NCI-H446 treated with DMSO at 0.1 percent for 48 hours (cell line): Measurements from ENCODE around the gene RNF13.
"Not testable (repeated sequence)": the region's sequence is repeated elsewhere in the genome, so short reads cannot be mapped to it uniquely, and the experiment has no call there.

ENCODE experiments used
- DNase-seq: peaks from one replicate; lab custom pipeline; 2025; lab: John Stamatoyannopoulos, UW

Gene RNF13

DNA sequence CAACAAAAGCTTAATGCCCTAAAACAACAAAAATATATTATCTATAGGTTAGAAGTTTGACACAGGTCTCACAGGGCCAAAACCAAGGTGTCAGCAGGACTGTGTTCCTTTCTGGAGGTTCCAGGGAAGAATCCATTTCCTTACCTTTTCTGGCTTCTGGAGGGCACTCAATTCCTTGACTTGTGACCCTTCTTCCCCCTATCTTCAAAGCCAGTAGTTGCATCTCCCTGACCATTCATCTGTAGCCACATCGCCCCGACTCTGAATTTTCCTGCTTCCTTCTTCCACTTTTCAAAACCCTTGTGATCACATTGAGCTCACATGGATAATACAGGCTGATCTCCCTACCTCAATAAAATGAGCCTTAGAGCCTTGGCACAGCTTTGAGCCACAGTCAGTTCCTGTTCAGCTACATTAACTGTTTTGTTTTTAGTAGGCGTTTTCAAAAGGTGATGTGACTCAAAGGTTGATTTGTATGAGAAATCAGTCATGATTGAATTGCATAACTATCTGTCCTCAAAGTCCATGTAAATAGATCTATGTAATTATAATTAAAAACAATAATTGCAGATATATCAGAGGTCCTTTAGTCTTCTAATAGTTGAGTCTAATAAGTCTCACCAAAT lies 145.3 kb downstream of the RNF13 start:
- no peak for DNase-seq

DNA sequence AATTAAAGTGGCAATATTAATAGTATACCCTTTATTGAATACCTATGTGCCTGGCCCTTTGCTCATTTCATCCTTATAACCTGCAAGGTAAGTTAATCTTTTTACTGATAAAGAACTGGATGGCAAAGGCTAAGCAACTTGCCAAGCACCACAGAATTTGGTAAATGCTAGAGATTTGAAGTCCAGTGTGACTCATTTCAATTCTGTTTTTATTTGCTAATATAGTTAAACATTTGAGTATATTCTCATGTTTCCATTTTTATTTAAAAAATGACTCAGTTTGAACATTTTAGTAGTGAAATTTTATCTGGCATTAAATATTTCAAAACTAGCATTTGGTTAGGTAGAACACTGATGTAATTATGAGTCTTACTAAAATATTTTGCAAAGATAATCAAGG lies 146.4 kb downstream of the RNF13 start:
- DNase-seq: no peak

DNA sequence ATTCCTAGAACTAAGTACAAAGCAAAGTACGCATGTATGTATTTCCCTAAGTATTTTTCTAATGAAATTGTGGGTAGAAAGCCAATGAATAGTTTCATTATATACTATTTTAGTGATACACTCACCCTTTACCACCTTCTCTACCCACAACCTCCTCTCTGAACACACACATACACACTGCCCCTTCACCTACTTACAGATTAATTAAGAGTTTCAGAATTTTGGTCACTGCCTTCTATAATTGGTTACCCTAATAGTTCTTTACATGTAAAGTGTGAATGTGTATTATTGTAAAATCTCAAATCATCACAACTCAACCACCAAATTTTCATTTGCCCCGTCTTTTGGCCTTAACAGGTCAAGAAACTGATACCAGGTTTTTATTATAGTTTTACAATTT lies 150.5 kb downstream of the RNF13 start:
- no peak for DNase-seq

DNA sequence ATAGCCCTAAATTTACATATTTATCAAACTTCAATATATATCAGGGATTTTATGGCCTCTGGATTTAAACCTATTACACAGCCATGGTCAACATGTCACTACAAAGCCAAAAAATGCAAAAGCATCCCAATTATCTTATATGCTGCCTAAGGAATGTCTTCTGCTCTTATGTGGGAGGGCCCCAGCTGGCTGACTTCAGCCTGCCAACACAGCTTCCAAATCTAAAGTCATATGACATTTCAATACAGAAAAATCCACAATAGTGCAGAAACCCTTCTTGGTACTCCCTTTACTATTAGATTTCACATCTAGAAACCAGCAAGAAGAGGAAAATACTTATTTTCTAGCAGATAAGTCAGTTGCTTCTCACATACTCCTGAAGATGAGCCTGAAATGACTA lies 151.3 kb downstream of the RNF13 start:
- no peak for DNase-seq

- DNase-seq: no peak
Measured at GRCh38 chr3:149965278-149965677, 152.3 kb downstream of the RNF13 start.

DNA sequence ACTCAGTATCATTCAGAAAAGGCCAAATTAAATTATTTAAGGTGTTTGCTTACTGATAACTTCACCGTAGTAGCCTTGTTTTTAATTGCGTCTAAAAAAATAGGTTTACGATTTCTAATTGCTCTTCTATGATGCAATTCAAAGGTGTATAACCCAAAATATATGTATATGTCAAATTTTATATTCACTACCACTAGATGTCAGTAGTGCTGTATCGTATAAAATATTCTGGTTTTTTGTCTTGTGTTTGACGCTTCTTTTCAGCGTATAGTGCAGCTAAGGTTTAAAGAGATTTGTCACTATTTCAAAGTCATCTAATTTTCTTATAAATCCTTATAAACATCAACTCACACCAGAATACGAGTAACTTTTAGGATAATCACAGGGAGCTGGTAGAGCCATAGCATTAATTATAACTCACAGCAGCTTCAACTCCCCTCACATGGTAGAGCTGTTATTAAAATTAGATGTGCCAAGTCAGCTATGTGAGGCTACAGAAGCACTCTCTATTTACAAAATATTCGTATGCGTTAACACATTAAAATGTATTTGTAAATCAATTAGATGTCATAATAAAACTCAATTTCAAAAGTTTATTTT lies 154.2 kb downstream of the RNF13 start:
- DNase-seq: peak; percentile 66

DNA sequence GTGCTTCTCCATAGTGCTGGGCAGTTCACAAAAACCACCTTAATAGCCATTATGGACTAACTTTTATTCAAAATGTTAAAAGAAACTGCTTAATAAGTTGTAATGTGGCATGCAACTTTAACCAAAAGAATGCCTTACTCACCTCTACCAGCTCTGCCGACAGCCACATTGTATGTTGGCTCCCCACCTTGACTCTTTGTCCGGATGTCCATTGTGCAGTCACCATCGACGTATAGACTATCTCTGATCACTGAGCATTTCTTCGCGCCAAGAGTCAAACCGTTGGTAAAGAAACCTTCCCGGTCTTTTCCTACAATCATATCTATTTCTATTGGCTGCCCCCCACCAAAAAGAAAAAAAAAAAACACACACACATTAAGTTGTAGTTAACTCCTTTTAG lies 155.2 kb downstream of the RNF13 start:
- DNase-seq: peak; percentile 31

GRCh38 chr3:149969110-149969939 lies 156.3 kb downstream of the RNF13 start:
- peak; percentile 87 for DNase-seq

GRCh38 chr3:149969940-149970715 lies 157.1 kb downstream of the RNF13 start:
- peak; percentile 70 for DNase-seq

DNA sequence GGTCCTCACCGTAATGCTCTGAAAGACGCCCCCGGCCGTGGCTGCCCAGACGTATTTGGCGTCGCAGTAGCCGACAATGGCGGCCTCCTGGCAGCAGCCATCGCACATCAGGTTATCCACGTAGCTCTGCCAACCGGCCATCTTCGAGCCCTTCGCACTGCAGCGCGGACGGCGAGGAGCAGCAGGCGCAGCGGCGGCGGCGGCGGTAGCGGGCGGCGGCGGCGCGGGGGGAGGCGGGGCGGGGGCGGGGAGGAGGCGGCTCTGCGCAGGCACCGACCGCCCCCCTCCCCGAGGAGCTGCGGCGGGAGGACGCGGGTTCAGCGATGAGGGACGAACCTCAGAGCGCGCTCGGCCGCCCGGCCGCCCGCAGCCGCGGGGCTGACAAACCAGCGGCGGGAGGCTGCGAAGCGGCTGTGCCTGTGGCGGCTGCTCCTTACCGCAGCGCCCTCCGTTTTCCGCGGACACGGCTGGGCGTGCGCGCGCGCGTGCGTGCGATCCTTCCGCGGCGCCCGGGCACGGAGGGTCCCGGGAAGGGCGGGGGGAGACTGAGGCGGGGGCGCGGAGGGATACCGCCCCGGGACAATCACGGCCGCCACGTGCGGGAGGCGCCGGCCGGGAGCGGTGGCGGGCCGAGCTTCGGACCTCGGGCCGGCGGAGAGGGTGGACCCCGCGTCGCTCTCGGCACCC lies 157.8 kb downstream of the RNF13 start, which contains the start of gene PFN2:
TSS of gene PFN2 (minus strand) at position 180 of the 687 bp plus-strand sequence. CDS start at position 141, 39 bp downstream.
- peak; percentile 86 for DNase-seq

- peak; percentile 86 for DNase-seq
Measured at GRCh38 chr3:149971403-149972075, 158.5 kb downstream of the RNF13 start.

- DNase-seq: no peak
Measured at GRCh38 chr3:149975919-149976318, 162.9 kb downstream of the RNF13 start.

DNA sequence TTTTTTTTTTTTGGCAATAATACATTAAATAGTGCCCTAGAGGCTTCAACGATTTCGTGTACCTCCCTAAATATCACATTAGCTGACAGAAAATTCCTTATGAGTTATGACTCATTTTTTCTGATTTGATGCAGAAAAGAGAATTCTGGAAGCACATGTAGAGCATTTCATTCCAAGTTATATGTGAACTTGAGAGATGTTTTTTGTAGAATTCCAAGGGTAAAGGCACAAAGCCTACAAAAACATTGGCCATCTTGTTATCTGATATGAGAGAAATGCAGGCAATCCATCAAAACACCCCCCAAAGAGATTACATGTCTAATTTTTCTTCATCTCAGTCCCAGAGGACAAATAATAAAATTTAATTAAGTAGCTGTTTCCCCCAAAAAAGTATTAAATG lies 164.4 kb downstream of the RNF13 start:
- DNase-seq: no peak

GRCh38 chr3:149981979-149982378 lies 169.0 kb downstream of the RNF13 start:
- DNase-seq: not testable (repeated sequence)

GRCh38 chr3:149983053-149983452 lies 170.0 kb downstream of the RNF13 start:
- DNase-seq: not testable (repeated sequence)

- DNase-seq: no peak
Measured at GRCh38 chr3:149983628-149984027, 170.6 kb downstream of the RNF13 start.

GRCh38 chr3:149989307-149989706 lies 176.3 kb downstream of the RNF13 start:
- no peak for DNase-seq

- no peak for DNase-seq
Measured at GRCh38 chr3:149990423-149990948, 177.5 kb downstream of the RNF13 start.

- DNase-seq: no peak
Measured at GRCh38 chr3:149992416-149993058, 179.5 kb downstream of the RNF13 start.

- DNase-seq: no peak
Measured at GRCh38 chr3:149998946-149999345, 185.9 kb downstream of the RNF13 start.
